IMR-90 (cell line): Measurements from ENCODE around the gene TEAD4. TPM values are rescaled to one million over a fixed set of nuclear protein-coding genes. Genes with fewer than 3 reads are reported as not detected.
A peak's percentile ranks its signal among the peaks of the same experiment; 100 is the strongest.

Source experiments
- ATAC-seq: fragments of 200-7000 bp; cut with Tn5 transposase; 2 replicates; pipeline ENCODE4 v1.9.1; 2020; ENCODE audit warnings: low read depth, mild to moderate bottlenecking, moderate library complexity
- BruUV-seq: library from RNA; stranded (reverse); fragments of 400-500 nt; replicated peaks from 2 replicates; lab custom pipeline; 2021; lab: Mats Ljungman, UMichigan
- CTCF ChIA-PET: fragments of 300-600 bp; formaldehyde crosslinking; extraction: SDS; loops from one replicate; lab custom pipeline; 2021; ENCODE audit warnings: antibody characterized with exemption; lab: Yijun Ruan, JAX
- POLR2A ChIA-PET: fragments of 300-600 bp; sonication (Branson Sonifier 250); formaldehyde crosslinking; loops from one replicate; lab custom pipeline; 2022; ENCODE audit warnings: antibody characterized with exemption; ENCODE audit not compliant: unreplicated experiment; lab: Charles Lee
- DNase-seq: peaks from one replicate; pipeline ENCODE4 v3.0.0; 2013
- H2AFZ ChIP-seq: replicated peaks from 2 replicates; pipeline ENCODE3; 2013; ENCODE audit warnings: low read length, mild to moderate bottlenecking; ENCODE audit not compliant: poor library complexity
- H2AK5ac ChIP-seq: 2 replicates; pipeline ENCODE4 v1.6.1; 2013; ENCODE audit warnings: low read depth, low read length, inconsistent platforms
- H2AK9ac ChIP-seq: replicated peaks from 2 replicates; pipeline ENCODE3; 2013; ENCODE audit warnings: mild to moderate bottlenecking, low read depth, low read length, moderate library complexity; ENCODE audit not compliant: poor library complexity
- H2BK120ac ChIP-seq: 2 replicates; pipeline ENCODE4 v1.6.1; 2013; ENCODE audit warnings: low read depth, low read length, inconsistent platforms
- H2BK15ac ChIP-seq: 3 replicates; pipeline ENCODE4 v1.6.1; 2013; ENCODE audit warnings: low read depth, low read length, inconsistent platforms
- H2BK20ac ChIP-seq: 2 replicates; pipeline ENCODE4 v1.6.1; 2013; ENCODE audit warnings: low read depth, mild to moderate bottlenecking, inconsistent platforms, low read length, moderate library complexity
- H2BK5ac ChIP-seq: 2 replicates; pipeline ENCODE4 v1.6.1; 2013; ENCODE audit warnings: mild to moderate bottlenecking, low read depth, low read length, inconsistent platforms; ENCODE audit not compliant: poor library complexity, severe bottlenecking
- H3K14ac ChIP-seq: replicated peaks from 2 replicates; pipeline ENCODE4 v1.6.1; 2013; ENCODE audit warnings: low read depth, low read length, inconsistent platforms
- H3K18ac ChIP-seq: 2 replicates; pipeline ENCODE4 v1.6.1; 2013; ENCODE audit warnings: low read depth, low read length, control low read depth
- H3K23ac ChIP-seq: 2 replicates; pipeline ENCODE4 v1.6.1; 2013; ENCODE audit warnings: low read depth, low read length, inconsistent platforms
- H3K27ac ChIP-seq: 2 replicates; pipeline ENCODE4 v1.5.1; 2013; ENCODE audit warnings: mild to moderate bottlenecking, control low read depth, low read length; ENCODE audit not compliant: insufficient read depth
- H3K27me3 ChIP-seq: 2 replicates; pipeline ENCODE4 v1.6.1; 2013; ENCODE audit warnings: low read length; ENCODE audit not compliant: control insufficient read depth, insufficient read depth
- H3K36me3 ChIP-seq: 2 replicates; pipeline ENCODE4 v1.6.1; 2013; ENCODE audit warnings: low read length, mixed read lengths; ENCODE audit not compliant: control insufficient read depth, insufficient read depth
- H3K4ac ChIP-seq: 2 replicates; pipeline ENCODE4 v1.6.1; 2013; ENCODE audit warnings: low read depth, low read length, inconsistent platforms
- H3K4me1 ChIP-seq: 2 replicates; pipeline ENCODE4 v1.6.1; 2013; ENCODE audit warnings: low read length, mixed read lengths; ENCODE audit not compliant: control insufficient read depth, insufficient read depth
- H3K4me2 ChIP-seq: 2 replicates; pipeline ENCODE4 v1.6.1; 2013; ENCODE audit warnings: low read depth, mild to moderate bottlenecking, control low read depth, low read length, moderate library complexity
- H3K4me3 ChIP-seq: 2 replicates; pipeline ENCODE4 v1.5.1; 2013; ENCODE audit warnings: low read depth, mild to moderate bottlenecking, control low read depth, low read length, moderate library complexity; ENCODE audit not compliant: insufficient read depth
- H3K56ac ChIP-seq: 2 replicates; pipeline ENCODE4 v1.6.1; 2013; ENCODE audit warnings: low read length, inconsistent platforms; ENCODE audit not compliant: insufficient read depth; ENCODE audit errors: extremely low read depth
- H3K79me1 ChIP-seq, 2 experiments: 2 replicates each; pipeline ENCODE4 v1.6.1; 2013; ENCODE audit warnings: low read length in 2 of 2, inconsistent platforms in 1 of 2, low read depth in 1 of 2
- H3K9ac ChIP-seq: 2 replicates; pipeline ENCODE4 v1.6.1; 2013; ENCODE audit warnings: low read depth, low read length, control low read depth
- H3K9me1 ChIP-seq: 2 replicates; pipeline ENCODE4 v1.6.1; 2013; ENCODE audit warnings: low read length, inconsistent platforms; ENCODE audit not compliant: insufficient read depth
- H3K9me3 ChIP-seq: 2 replicates; pipeline ENCODE4 v1.6.1; 2013; ENCODE audit warnings: low read length; ENCODE audit not compliant: control insufficient read depth, insufficient read depth
- H4K20me1 ChIP-seq: 2 replicates; pipeline ENCODE4 v1.6.1; 2013; ENCODE audit warnings: low read length, inconsistent platforms; ENCODE audit not compliant: insufficient read depth
- H4K5ac ChIP-seq: 2 replicates; pipeline ENCODE4 v1.6.1; 2013; ENCODE audit warnings: mild to moderate bottlenecking, low read depth, low read length, control low read depth
- H4K8ac ChIP-seq, 2 experiments: 2 replicates each; pipeline ENCODE4 v1.6.1; 2013; ENCODE audit warnings: low read depth in 2 of 2, low read length in 2 of 2, control low read depth in 1 of 2, inconsistent platforms in 1 of 2
- H4K91ac ChIP-seq: 2 replicates; pipeline ENCODE4 v1.6.1; 2013; ENCODE audit warnings: low read depth, low read length, inconsistent platforms; ENCODE audit not compliant: insufficient read depth
- WGBS, 2 experiments: methylation state at CpG; one replicate each; pipeline versions ENCODE4 v1.1.5 to v1.1.7; 2013; ENCODE audit warnings: missing lambda C conversion rate in 2 of 2; ENCODE audit not compliant: insufficient read length in 1 of 2; ENCODE audit errors: extremely low coverage in 2 of 2; 5-methylcytosine and 5-hydroxymethylcytosine counted together
- dilution Hi-C: fragments of 300-500 bp; cut with HindIII; formaldehyde crosslinking; loops from one replicate; pipeline ENCODE4 v1.14.3; 2018; ENCODE audit warnings: low sequenced_read_pairs; ENCODE audit not compliant: unreplicated experiment
- in situ Hi-C: fragments of 300-500 bp; cut with MboI; formaldehyde crosslinking; loops from 3 replicates; pipeline ENCODE4 v1.14.3; 2019; ENCODE audit warnings: low sequenced_read_pairs, inconsistent platforms, mixed read lengths
- intact Hi-C: fragments of 100-400 bp; cut with micrococcal nuclease; formaldehyde crosslinking; loops from 2 replicates; pipeline ENCODE4 v1.10.0; 2022
- polyA plus RNA-seq, 3 experiments: library from polyadenylated mRNA; depleted of rRNA; stranded (reverse); fragments of >200 nt; gene quantifications; 2 replicates each; pipeline ENCODE4 v1.2.3, GENCODE V29; 2012; ENCODE audit warnings: low replicate concordance in 1 of 3
- total RNA-seq: library from RNA; depleted of rRNA; stranded (reverse); fragments of >200 nt; gene quantifications from 2 replicates; pipeline ENCODE4 v1.2.3, GENCODE V29; 2012
- TF ChIP-seq, protein P1 (sequence below): conservative IDR thresholded peaks from 2 replicates; pipeline ENCODE4 v1.5.1; 2012; ENCODE audit warnings: mild to moderate bottlenecking, low read depth, low read length, improper control_type of control experiment
- TF ChIP-seq, protein P2 (sequence below): fragments of 150-350 bp; IDR thresholded peaks from 2 replicates; pipeline ENCODE4 v1.6.1; 2017; ENCODE audit warnings: mild to moderate bottlenecking, antibody characterized with exemption, low read length, low read depth

TEAD4 gene
- total and polyA plus RNA-seq, 2 of the 4 experiments (the other 2 are of a cell fraction) = 8.8 to 24.9 TPM

DNA sequence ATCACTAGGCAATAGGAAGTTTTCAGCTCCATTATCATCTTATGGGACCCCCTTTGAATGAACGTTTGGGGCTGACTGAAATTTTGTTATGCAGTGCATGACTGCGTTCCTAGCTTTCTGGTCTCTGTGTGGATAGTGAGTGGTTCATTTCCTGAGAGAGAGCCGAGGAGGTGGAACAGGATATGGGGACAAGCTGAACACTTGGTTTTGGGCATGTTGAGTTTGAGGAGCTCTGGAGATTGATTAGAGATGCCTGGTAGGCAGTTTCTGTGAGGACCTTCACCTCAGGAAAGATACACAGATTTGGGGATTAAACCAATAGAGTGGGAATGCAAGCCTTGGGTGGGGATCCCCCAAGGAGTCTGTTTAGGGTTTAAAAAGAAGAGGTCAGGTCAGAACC, 27.7 kb downstream of the TEAD4 start:
- H3K4me2 ChIP-seq = no peak overlapping the region
- H3K9me1 ChIP-seq = 0 out of 2 replicates have a peak, but pooled peaks cover 4% of the 10 kb centered on the region
- no peaks in the 10 kb centered on the region for H3K27me3 ChIP-seq
- DNase-seq = no peak
- no peak overlapping the region for H3K23ac ChIP-seq
- H4K20me1 ChIP-seq = peaks cover 5% of the 10 kb centered on the region; the same call in 1 of the 2 replicates
- TF ChIP-seq, protein P1, sequence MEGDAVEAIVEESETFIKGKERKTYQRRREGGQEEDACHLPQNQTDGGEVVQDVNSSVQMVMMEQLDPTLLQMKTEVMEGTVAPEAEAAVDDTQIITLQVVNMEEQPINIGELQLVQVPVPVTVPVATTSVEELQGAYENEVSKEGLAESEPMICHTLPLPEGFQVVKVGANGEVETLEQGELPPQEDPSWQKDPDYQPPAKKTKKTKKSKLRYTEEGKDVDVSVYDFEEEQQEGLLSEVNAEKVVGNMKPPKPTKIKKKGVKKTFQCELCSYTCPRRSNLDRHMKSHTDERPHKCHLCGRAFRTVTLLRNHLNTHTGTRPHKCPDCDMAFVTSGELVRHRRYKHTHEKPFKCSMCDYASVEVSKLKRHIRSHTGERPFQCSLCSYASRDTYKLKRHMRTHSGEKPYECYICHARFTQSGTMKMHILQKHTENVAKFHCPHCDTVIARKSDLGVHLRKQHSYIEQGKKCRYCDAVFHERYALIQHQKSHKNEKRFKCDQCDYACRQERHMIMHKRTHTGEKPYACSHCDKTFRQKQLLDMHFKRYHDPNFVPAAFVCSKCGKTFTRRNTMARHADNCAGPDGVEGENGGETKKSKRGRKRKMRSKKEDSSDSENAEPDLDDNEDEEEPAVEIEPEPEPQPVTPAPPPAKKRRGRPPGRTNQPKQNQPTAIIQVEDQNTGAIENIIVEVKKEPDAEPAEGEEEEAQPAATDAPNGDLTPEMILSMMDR = no peak
- TF ChIP-seq, protein P2, sequence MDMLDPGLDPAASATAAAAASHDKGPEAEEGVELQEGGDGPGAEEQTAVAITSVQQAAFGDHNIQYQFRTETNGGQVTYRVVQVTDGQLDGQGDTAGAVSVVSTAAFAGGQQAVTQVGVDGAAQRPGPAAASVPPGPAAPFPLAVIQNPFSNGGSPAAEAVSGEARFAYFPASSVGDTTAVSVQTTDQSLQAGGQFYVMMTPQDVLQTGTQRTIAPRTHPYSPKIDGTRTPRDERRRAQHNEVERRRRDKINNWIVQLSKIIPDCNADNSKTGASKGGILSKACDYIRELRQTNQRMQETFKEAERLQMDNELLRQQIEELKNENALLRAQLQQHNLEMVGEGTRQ = no peak
- WGBS, 2 experiments = 100% methylated on average over 1 of the region's 3 CpGs; no CpG with 5 or more reads in 1 of the 2 experiments
- ChIA-PET CTCF (no interaction called here), POLR2A (no interaction called here)
- H2BK120ac ChIP-seq = no peak overlapping the region
- no peak overlapping the region for H2BK15ac ChIP-seq
- H4K91ac ChIP-seq = no peak overlapping the region
- intact Hi-C loops = no loop called here
- H3K9ac ChIP-seq = no peak overlapping the region
- no peak overlapping the region for H3K18ac ChIP-seq
- no peak overlapping the region for H3K56ac ChIP-seq
- H3K27ac ChIP-seq = no peak overlapping the region
- no peak overlapping the region for H2AFZ ChIP-seq
- in situ Hi-C loops = no loop called here
- ATAC-seq = no peak
- no peak overlapping the region for H2BK20ac ChIP-seq
- H3K9me3 ChIP-seq = no peaks in the 10 kb centered on the region
- no peak overlapping the region for H4K8ac ChIP-seq
- no peak overlapping the region for H2AK5ac ChIP-seq
- no peaks in the 10 kb centered on the region for H3K4me1 ChIP-seq
- peak overlapping the region; percentile 71 for H2AK9ac ChIP-seq
- H3K79me1 ChIP-seq = peaks cover 4 to 37% of the 10 kb centered on the region in 2 experiments; a peak in 3 of 4 replicates
- H3K4me3 ChIP-seq = no peak overlapping the region
- no peak overlapping the region for H3K14ac ChIP-seq
- H3K4ac ChIP-seq = no peak overlapping the region
- no peaks in the 10 kb centered on the region for H3K36me3 ChIP-seq
- dilution Hi-C loops = no loop called here
- H4K5ac ChIP-seq = no peak overlapping the region
- no TSS peak for BruUV-seq
- H2BK5ac ChIP-seq = no peak overlapping the region
